MM.1S (cell line): ENCODE data around the gene ZBTB24.

ENCODE experiments used
- DNase-seq: peaks from one replicate; pipeline ENCODE4 v3.0.0-alpha.2; 2015
- H2AFZ ChIP-seq: fragments of 300-600 bp; sonication (generic); 2 replicates; pipeline ENCODE4 v1.6.0; 2016; ENCODE audit warnings: antibody characterized with exemption, low read length
- H3F3A ChIP-seq: fragments of 300-600 bp; sonication (generic); 2 replicates; pipeline ENCODE4 v1.6.1; 2016; ENCODE audit warnings: mild to moderate bottlenecking, antibody characterized with exemption, low read length, moderate library complexity, mixed read lengths; ENCODE audit not compliant: insufficient read depth
- H3K27ac ChIP-seq: fragments of 300-600 bp; sonication (generic); 2 replicates; pipeline ENCODE4 v1.5.1; 2016; ENCODE audit warnings: mild to moderate bottlenecking, low read length
- H3K27me3 ChIP-seq: fragments of 300-600 bp; sonication (generic); replicated peaks from 2 replicates; pipeline ENCODE4 v1.6.0; 2016; ENCODE audit warnings: low read length; ENCODE audit not compliant: insufficient read depth
- H3K36me3 ChIP-seq: fragments of 300-600 bp; sonication (generic); replicated peaks from 2 replicates; pipeline ENCODE4 v1.6.1; 2016; ENCODE audit warnings: mild to moderate bottlenecking, low read length, mixed read lengths; ENCODE audit not compliant: insufficient read depth
- H3K4me1 ChIP-seq: fragments of 300-600 bp; sonication (generic); 2 replicates; pipeline ENCODE4 v1.6.1; 2016; ENCODE audit warnings: low read length, mixed read lengths
- H3K4me2 ChIP-seq: fragments of 300-600 bp; sonication (generic); 2 replicates; pipeline ENCODE4 v1.6.0; 2016; ENCODE audit warnings: low read depth, low read length
- H3K4me3 ChIP-seq: fragments of 300-600 bp; sonication (generic); 2 replicates; pipeline ENCODE4 v1.5.1; 2016; ENCODE audit warnings: low read length, mixed read lengths
- H3K79me2 ChIP-seq: fragments of 300-600 bp; sonication (generic); 2 replicates; pipeline ENCODE4 v1.6.1; 2016; ENCODE audit warnings: mixed run types, low read length, mixed read lengths
- H3K9ac ChIP-seq: fragments of 300-600 bp; sonication (generic); 2 replicates; pipeline ENCODE4 v1.6.1; 2016; ENCODE audit warnings: low read length, mixed read lengths
- H3K9me2 ChIP-seq: fragments of 300-600 bp; sonication (generic); replicated peaks from 2 replicates; pipeline ENCODE4 v1.6.1; 2016; ENCODE audit warnings: mild to moderate bottlenecking, low read length, mixed read lengths; ENCODE audit not compliant: insufficient read depth
- H3K9me3 ChIP-seq: fragments of 300-600 bp; sonication (generic); replicated peaks from 2 replicates; pipeline ENCODE4 v1.6.1; 2016; ENCODE audit warnings: mild to moderate bottlenecking, low read length, mixed read lengths; ENCODE audit not compliant: insufficient read depth
- H4K20me1 ChIP-seq: fragments of 300-600 bp; sonication (generic); 2 replicates; pipeline ENCODE4 v1.6.1; 2016; ENCODE audit warnings: mild to moderate bottlenecking, low read length, moderate library complexity, mixed read lengths; ENCODE audit not compliant: insufficient read depth
- EZH2 ChIP-seq: fragments of 300-600 bp; sonication (generic); optimal IDR thresholded peaks from 2 replicates; pipeline ENCODE3; 2017; ENCODE audit warnings: low read depth, mild to moderate bottlenecking, antibody characterized with exemption, low read length, mixed read lengths
- EZH2phosphoT487 ChIP-seq: fragments of 300-600 bp; sonication (generic); IDR thresholded peaks from 2 replicates; pipeline ENCODE4 v1.6.1; 2018; ENCODE audit warnings: antibody characterized with exemption, low read length
- TF ChIP-seq, protein P1 (sequence below): fragments of 300-600 bp; sonication (generic); IDR thresholded peaks from 2 replicates; pipeline ENCODE4 v1.5.1; 2016; ENCODE audit warnings: antibody characterized with exemption, low read length, mixed read lengths

The ZBTB24 gene

DNA sequence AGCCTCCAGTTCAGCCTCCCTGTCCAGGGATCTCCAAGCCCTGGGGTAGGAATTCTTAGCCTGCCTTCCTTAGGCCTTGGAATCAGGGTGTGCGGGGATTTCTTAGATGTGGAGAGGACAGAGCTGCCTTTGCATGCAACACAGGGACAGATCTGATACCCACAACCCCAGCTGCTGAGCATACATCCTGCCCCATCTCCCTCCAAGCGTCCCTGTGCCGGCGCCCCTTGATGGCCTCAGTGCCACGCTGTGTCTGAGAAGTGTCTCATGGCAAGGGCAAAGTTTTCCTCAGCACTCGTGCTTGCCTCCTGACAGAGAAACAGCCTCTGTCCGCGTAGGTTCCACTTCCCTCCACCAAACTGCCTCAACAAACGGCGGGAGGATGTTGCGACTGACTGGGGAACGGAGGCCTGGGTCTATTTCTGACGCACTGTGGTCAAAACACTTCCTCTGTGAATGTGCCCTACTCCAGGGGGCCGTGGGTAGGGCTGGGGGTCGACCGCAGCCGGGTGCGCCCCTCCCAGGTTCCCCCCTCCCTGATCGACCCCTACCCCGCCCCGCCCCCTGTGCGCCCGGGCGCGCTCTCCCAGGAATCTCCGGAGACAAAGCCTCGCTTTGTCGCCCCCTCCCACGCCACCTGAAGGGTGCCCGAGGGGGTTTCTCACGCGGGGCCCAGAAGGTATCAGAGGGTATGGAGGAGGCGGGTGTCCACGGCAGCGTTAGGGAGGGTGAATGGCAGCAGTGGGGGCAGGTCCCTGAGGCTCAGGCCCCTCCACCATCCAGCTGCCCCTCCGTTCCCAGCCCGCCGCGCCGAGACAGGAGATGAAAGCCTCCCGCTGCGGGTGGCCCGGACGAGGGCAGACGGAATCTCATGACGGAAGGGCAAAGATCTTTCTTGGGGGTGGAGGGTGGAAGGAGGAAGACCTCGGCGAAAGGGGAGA, 28.3 kb downstream of the ZBTB24 start:
- Histone ChIP-seq H3F3A (peaks cover 32% of the 10 kb centered on the region), H3K36me3 (no peaks in the 10 kb centered on the region), H3K9ac (peak overlapping the region; percentile 87), H3K4me1 (peaks cover 47% of the 10 kb centered on the region), H3K27ac (peak overlapping the region; percentile 86), H4K20me1 (no peaks in the 10 kb centered on the region), H3K4me3 (peak overlapping the region; percentile 94), H2AFZ (peak overlapping the region; percentile 82), H3K9me2 (no peaks in the 10 kb centered on the region), H3K4me2 (peak overlapping the region; percentile 79), H3K9me3 (no peaks in the 10 kb centered on the region), H3K79me2 (peaks cover 49% of the 10 kb centered on the region), H3K27me3 (no peaks in the 10 kb centered on the region)
- TF ChIP-seq EZH2 (no peak), EZH2phosphoT487 (no peak)
- TF ChIP-seq, protein P1, sequence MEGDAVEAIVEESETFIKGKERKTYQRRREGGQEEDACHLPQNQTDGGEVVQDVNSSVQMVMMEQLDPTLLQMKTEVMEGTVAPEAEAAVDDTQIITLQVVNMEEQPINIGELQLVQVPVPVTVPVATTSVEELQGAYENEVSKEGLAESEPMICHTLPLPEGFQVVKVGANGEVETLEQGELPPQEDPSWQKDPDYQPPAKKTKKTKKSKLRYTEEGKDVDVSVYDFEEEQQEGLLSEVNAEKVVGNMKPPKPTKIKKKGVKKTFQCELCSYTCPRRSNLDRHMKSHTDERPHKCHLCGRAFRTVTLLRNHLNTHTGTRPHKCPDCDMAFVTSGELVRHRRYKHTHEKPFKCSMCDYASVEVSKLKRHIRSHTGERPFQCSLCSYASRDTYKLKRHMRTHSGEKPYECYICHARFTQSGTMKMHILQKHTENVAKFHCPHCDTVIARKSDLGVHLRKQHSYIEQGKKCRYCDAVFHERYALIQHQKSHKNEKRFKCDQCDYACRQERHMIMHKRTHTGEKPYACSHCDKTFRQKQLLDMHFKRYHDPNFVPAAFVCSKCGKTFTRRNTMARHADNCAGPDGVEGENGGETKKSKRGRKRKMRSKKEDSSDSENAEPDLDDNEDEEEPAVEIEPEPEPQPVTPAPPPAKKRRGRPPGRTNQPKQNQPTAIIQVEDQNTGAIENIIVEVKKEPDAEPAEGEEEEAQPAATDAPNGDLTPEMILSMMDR: no peak
- DNase-seq: peak; percentile 61

DNA sequence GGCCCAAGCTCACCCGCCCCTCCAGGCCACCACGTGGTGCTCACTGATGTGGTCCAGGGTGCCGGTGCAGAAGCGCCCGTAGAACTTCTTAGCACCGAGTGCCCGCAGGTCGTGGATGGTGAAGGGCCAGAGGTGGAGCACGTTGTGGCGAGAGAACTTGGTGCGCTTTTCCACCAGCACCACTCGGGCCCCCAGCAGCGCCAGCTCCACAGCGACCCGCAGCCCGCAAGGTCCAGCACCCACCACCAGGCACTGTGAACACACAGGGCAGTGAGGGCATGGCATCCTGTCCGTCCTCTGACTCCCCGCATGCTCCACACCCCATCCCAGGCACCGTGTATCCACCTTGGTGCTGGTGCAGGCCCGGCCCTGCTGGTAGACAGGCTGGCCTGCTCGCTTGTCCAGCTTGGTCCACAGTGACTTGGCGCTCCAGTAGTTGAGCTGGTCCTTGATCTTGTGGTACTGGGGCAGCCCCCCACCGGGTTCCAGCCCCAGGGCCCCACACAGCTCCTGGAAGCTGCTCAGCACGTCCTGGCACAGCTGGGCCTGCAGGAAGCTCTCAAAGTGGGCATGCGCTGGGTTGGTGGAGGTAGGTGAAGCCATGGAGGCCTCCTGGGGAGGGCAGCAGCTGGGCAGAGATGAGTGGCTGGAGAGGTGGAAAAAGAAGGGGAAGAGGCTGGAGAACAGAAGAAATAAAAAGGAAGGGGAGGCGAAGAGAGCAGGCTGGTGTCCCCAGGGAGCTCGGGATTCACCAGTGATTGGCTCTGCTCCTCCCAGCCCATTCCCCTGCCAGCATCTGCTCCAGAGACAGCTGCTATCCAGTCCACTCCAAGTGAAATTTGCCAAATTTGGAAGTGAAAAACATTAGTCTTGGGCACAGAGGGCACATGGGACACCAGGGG, 29.2 kb downstream of the ZBTB24 start:
- Histone ChIP-seq H3K9me3 (no peaks in the 10 kb centered on the region), H3K27me3 (no peaks in the 10 kb centered on the region), H3K9me2 (no peaks in the 10 kb centered on the region), H3K4me2 (peak overlapping the region; percentile 79), H3K4me3 (peak overlapping the region; percentile 94), H3K27ac (peak overlapping the region; percentile 86), H3K4me1 (peaks cover 38% of the 10 kb centered on the region), H2AFZ (no peak overlapping the region), H3F3A (peaks cover 22% of the 10 kb centered on the region), H4K20me1 (no peaks in the 10 kb centered on the region), H3K9ac (peak overlapping the region; percentile 87), H3K79me2 (peaks cover 42% of the 10 kb centered on the region), H3K36me3 (no peaks in the 10 kb centered on the region)
- TF ChIP-seq, protein P1: no peak
- TF ChIP-seq EZH2phosphoT487 (no peak), EZH2 (no peak)
- DNase-seq: no peak

DNA sequence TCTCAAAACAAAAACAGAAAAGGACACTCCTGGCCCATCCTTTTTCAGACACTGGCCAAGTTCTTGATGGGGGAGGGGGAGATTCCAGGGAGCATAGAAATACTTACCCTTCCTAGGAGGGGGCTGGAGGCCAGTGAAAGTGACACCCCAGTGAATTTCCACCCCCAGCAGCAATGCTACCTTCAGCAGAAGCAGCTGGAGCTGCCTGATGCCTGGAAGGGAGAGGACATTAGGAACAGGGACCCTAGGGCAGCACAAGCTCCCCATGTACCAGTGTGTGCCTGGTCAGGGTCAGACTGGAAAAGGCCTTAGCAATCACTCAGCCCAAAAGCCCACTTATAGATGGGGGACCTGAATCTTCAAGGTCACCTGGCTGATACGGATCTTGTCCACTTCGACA, 29.9 kb downstream of the ZBTB24 start:
- Histone ChIP-seq H3K4me3 (no peak overlapping the region), H3K79me2 (peaks cover 37% of the 10 kb centered on the region), H3K4me2 (no peak overlapping the region; the same call in 1 of the 2 replicates), H3K9me3 (no peaks in the 10 kb centered on the region), H3K36me3 (no peaks in the 10 kb centered on the region), H3K4me1 (peaks cover 31% of the 10 kb centered on the region), H4K20me1 (no peaks in the 10 kb centered on the region), H3K27ac (no peak overlapping the region), H3K9me2 (no peaks in the 10 kb centered on the region), H3F3A (peaks cover 19% of the 10 kb centered on the region), H2AFZ (no peak overlapping the region), H3K9ac (no peak overlapping the region), H3K27me3 (no peaks in the 10 kb centered on the region)
- no peak for TF ChIP-seq EZH2
- TF ChIP-seq, protein P1: no peak
- no peak for DNase-seq
